Mesendoderm (in vitro differentiated cells): ENCODE data around the gene ARHGEF38.

Source experiments
- DNase-seq: peaks from one replicate; pipeline ENCODE4 v3.0.0; 2013
- H2AK5ac ChIP-seq: 2 replicates; pipeline ENCODE4 v1.6.1; 2013; ENCODE audit warnings: low read length, inconsistent platforms
- H2BK120ac ChIP-seq: 2 replicates; pipeline ENCODE4 v1.6.1; 2013; ENCODE audit warnings: low read depth, mild to moderate bottlenecking, low read length, moderate library complexity, mixed read lengths
- H2BK15ac ChIP-seq: replicated peaks from 2 replicates; pipeline ENCODE4 v1.6.1; 2013; ENCODE audit warnings: low read depth, mild to moderate bottlenecking, moderate library complexity
- H2BK5ac ChIP-seq: 2 replicates; pipeline ENCODE4 v1.6.1; 2013; ENCODE audit warnings: low read length, inconsistent platforms
- H3K18ac ChIP-seq: 2 replicates; pipeline ENCODE4 v1.6.1; 2013; ENCODE audit warnings: mild to moderate bottlenecking, low read length, mixed read lengths
- H3K23ac ChIP-seq: one replicate; pipeline ENCODE4 v1.6.1; 2013; ENCODE audit warnings: low read length
- H3K27ac ChIP-seq: 2 replicates; pipeline ENCODE4 v1.5.1; 2013; ENCODE audit warnings: low read depth, mild to moderate bottlenecking, inconsistent platforms, low read length, moderate library complexity
- H3K27me3 ChIP-seq: 2 replicates; pipeline ENCODE4 v1.6.1; 2013; ENCODE audit warnings: low read length, control low read depth, mild to moderate bottlenecking, inconsistent platforms; ENCODE audit not compliant: insufficient read depth, poor library complexity
- H3K36me3 ChIP-seq: 2 replicates; pipeline ENCODE4 v1.6.1; 2013; ENCODE audit warnings: low read length, inconsistent platforms; ENCODE audit not compliant: control insufficient read depth, insufficient read depth
- H3K4ac ChIP-seq: one replicate; pipeline ENCODE4 v1.6.1; 2013; ENCODE audit warnings: low read depth, mild to moderate bottlenecking, low read length, moderate library complexity
- H3K4me1 ChIP-seq: 2 replicates; pipeline ENCODE4 v1.6.1; 2013; ENCODE audit warnings: low read depth, low read length, inconsistent platforms; ENCODE audit not compliant: control insufficient read depth
- H3K4me2 ChIP-seq: 2 replicates; pipeline ENCODE4 v1.6.1; 2013; ENCODE audit warnings: low read length
- H3K4me3 ChIP-seq: 2 replicates; pipeline ENCODE4 v1.5.1; 2013; ENCODE audit warnings: mild to moderate bottlenecking, low read length
- H3K56ac ChIP-seq: one replicate; pipeline ENCODE4 v1.6.1; 2013; ENCODE audit warnings: low read length
- H3K79me1 ChIP-seq: 2 replicates; pipeline ENCODE4 v1.6.1; 2013; ENCODE audit warnings: low read length, inconsistent platforms
- H3K79me2 ChIP-seq: 2 replicates; pipeline ENCODE4 v1.6.1; 2013; ENCODE audit warnings: mild to moderate bottlenecking, low read length; ENCODE audit not compliant: control insufficient read depth, insufficient read depth
- H3K9ac ChIP-seq: 2 replicates; pipeline ENCODE4 v1.6.1; 2013; ENCODE audit warnings: low read length, inconsistent platforms
- H4K5ac ChIP-seq: one replicate; pipeline ENCODE4 v1.6.1; 2013; ENCODE audit warnings: low read length
- H4K8ac ChIP-seq: one replicate; pipeline ENCODE4 v1.6.1; 2013; ENCODE audit warnings: low read depth, mild to moderate bottlenecking, control low read depth, low read length, moderate library complexity
- WGBS: extraction: QIAGEN DNeasy Blood & Tissue Kit; methylation state at CpG from one replicate; pipeline ENCODE4 v1.1.7; 2013; ENCODE audit warnings: low lambda C conversion rate, missing lambda C conversion rate; ENCODE audit not compliant: insufficient coverage; ENCODE audit errors: extremely low coverage; 5-methylcytosine and 5-hydroxymethylcytosine counted together

ARHGEF38 gene

GRCh38 chr4:105632599-105632998 lies 80.2 kb downstream of the ARHGEF38 start:
- Histone ChIP-seq H3K79me1 (no peaks in the 10 kb centered on the region), H3K36me3 (no peaks in the 10 kb centered on the region), H3K23ac (no peak overlapping the region), H2BK5ac (no peak overlapping the region), H3K27me3 (no peaks in the 10 kb centered on the region), H3K79me2 (no peaks in the 10 kb centered on the region), H3K56ac (no peak overlapping the region), H2BK15ac (no peak overlapping the region), H4K5ac (no peak overlapping the region), H2AK5ac (no peak overlapping the region), H3K4me3 (no peak overlapping the region), H3K18ac (no peak overlapping the region), H2BK120ac (no peak overlapping the region), H3K4ac (no peak overlapping the region), H3K27ac (no peak overlapping the region), H4K8ac (no peak overlapping the region), H3K4me1 (no peaks in the 10 kb centered on the region), H3K4me2 (no peak overlapping the region), H3K9ac (no peak overlapping the region)
- DNase-seq: peak; percentile 15
- no CpG with 5 or more reads among the region's 3 CpGs for WGBS

- no peak overlapping the region for H3K9ac ChIP-seq
- H3K4me2 ChIP-seq: no peak overlapping the region
- H2BK5ac ChIP-seq: no peak overlapping the region
- H3K27ac ChIP-seq: no peak overlapping the region
- no peak overlapping the region for H3K56ac ChIP-seq
- H2BK15ac ChIP-seq: no peak overlapping the region
- H3K18ac ChIP-seq: no peak overlapping the region
- no peak overlapping the region for H4K8ac ChIP-seq
- no peak overlapping the region for H4K5ac ChIP-seq
- DNase-seq: no peak
- no peaks in the 10 kb centered on the region for H3K36me3 ChIP-seq
- H3K79me1 ChIP-seq: no peaks in the 10 kb centered on the region
- H3K79me2 ChIP-seq: no peaks in the 10 kb centered on the region
- no peaks in the 10 kb centered on the region for H3K27me3 ChIP-seq
- no peak overlapping the region for H2BK120ac ChIP-seq
- H3K23ac ChIP-seq: no peak overlapping the region
- H2AK5ac ChIP-seq: no peak overlapping the region
- WGBS: no CpG with 5 or more reads among the region's 3 CpGs
- no peaks in the 10 kb centered on the region for H3K4me1 ChIP-seq
- no peak overlapping the region for H3K4me3 ChIP-seq
- H3K4ac ChIP-seq: no peak overlapping the region
These were observed 80.8 kb downstream of the ARHGEF38 start for GRCh38 chr4:105633241-105633640.

GRCh38 chr4:105634402-105635080 lies 82.1 kb downstream of the ARHGEF38 start:
- Histone ChIP-seq H3K79me1 (no peaks in the 10 kb centered on the region), H3K23ac (no peak overlapping the region), H2BK5ac (no peak overlapping the region), H2BK15ac (no peak overlapping the region), H3K9ac (no peak overlapping the region), H4K8ac (no peak overlapping the region), H2AK5ac (no peak overlapping the region), H3K36me3 (no peaks in the 10 kb centered on the region), H3K27me3 (no peaks in the 10 kb centered on the region), H4K5ac (no peak overlapping the region), H3K18ac (no peak overlapping the region), H3K4me3 (no peak overlapping the region), H3K4me1 (no peaks in the 10 kb centered on the region), H3K56ac (no peak overlapping the region), H3K4me2 (no peak overlapping the region), H3K4ac (no peak overlapping the region), H3K27ac (no peak overlapping the region), H2BK120ac (no peak overlapping the region), H3K79me2 (no peaks in the 10 kb centered on the region)
- no CpG with 5 or more reads among the region's 1 CpG for WGBS
- DNase-seq: no peak

GRCh38 chr4:105637408-105638176 lies 85.2 kb downstream of the ARHGEF38 start:
- H3K4me2 ChIP-seq: no peak overlapping the region
- no peaks in the 10 kb centered on the region for H3K27me3 ChIP-seq
- no peak overlapping the region for H3K27ac ChIP-seq
- no peak overlapping the region for H3K4ac ChIP-seq
- H2BK120ac ChIP-seq: no peak overlapping the region
- H3K9ac ChIP-seq: no peak overlapping the region
- no peak overlapping the region for H3K23ac ChIP-seq
- H3K4me1 ChIP-seq: no peaks in the 10 kb centered on the region
- no peak overlapping the region for H3K56ac ChIP-seq
- no peak overlapping the region for H4K5ac ChIP-seq
- H3K4me3 ChIP-seq: no peak overlapping the region
- H2BK5ac ChIP-seq: no peak overlapping the region
- no peaks in the 10 kb centered on the region for H3K79me2 ChIP-seq
- H3K79me1 ChIP-seq: no peaks in the 10 kb centered on the region
- DNase-seq: no peak
- no peak overlapping the region for H3K18ac ChIP-seq
- WGBS: no CpG with 5 or more reads among the region's 4 CpGs
- H2BK15ac ChIP-seq: no peak overlapping the region
- no peaks in the 10 kb centered on the region for H3K36me3 ChIP-seq
- no peak overlapping the region for H2AK5ac ChIP-seq
- H4K8ac ChIP-seq: no peak overlapping the region

- H4K5ac ChIP-seq: no peak overlapping the region
- H3K27me3 ChIP-seq: no peaks in the 10 kb centered on the region
These were observed 89.4 kb downstream of the ARHGEF38 start for GRCh38 chr4:105641845-105642244.

More at GRCh38 chr4:105641845-105642244, 89.4 kb downstream of the ARHGEF38 start:
- DNase-seq: no peak
- H3K79me2 ChIP-seq: no peaks in the 10 kb centered on the region
- H2BK5ac ChIP-seq: no peak overlapping the region
- no peak overlapping the region for H2AK5ac ChIP-seq
- no peaks in the 10 kb centered on the region for H3K79me1 ChIP-seq
- H3K4me3 ChIP-seq: no peak overlapping the region
- no peak overlapping the region for H3K23ac ChIP-seq
- H3K4ac ChIP-seq: no peak overlapping the region
- no peak overlapping the region for H3K4me2 ChIP-seq
- H3K4me1 ChIP-seq: no peaks in the 10 kb centered on the region
- H2BK15ac ChIP-seq: no peak overlapping the region
- H3K36me3 ChIP-seq: no peaks in the 10 kb centered on the region
- H4K8ac ChIP-seq: no peak overlapping the region
- no peak overlapping the region for H3K9ac ChIP-seq
- H3K56ac ChIP-seq: no peak overlapping the region
- no peak overlapping the region for H3K27ac ChIP-seq
- no peak overlapping the region for H3K18ac ChIP-seq
- WGBS: no CpG with 5 or more reads among the region's 4 CpGs
- H2BK120ac ChIP-seq: no peak overlapping the region
